ENCODE data around the gene RAB40C.

RAB40C gene

DNA sequence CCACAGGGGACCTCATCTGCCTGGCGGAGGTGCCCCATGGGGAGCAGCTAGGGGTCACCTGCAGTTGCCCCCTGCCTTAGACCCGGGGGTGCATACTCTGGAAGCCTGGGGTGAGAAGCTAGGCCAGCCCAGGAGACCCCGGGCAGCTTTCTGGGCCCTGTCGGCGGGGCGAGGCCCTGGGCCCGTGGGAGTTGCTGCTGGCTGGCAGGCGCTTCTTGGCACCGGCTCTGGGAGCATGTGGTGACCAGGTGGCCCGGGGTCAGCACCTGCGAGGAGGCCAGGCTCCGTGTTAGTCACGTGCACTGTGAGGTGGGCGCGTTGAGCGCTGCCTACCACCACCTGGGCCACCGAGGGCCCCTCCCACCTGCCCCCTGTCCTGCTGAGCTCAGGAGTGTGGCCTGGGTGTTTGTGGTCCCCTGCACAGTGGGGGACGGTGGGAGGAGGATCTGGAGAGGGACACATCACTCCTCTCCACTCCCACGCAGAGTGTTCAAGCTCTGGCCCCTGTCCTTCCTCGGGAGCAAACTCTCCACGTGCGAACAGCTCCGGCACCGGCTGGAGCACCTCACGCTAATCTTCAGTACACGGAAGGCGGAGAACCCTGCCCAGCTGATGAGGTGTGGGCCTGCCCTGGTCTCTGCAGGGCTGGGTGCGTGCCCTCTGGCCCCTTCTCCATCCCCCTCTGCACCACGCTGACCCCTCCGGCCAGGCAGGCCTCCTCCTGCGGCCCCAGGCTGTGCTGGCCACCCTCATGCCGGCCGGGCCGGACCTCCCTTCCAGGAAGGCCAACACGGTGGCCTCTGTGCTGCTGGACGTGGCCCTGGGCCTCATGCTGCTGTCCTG, 14.3 kb upstream of the RAB40C start:
- no peak for DNase-seq

DNA sequence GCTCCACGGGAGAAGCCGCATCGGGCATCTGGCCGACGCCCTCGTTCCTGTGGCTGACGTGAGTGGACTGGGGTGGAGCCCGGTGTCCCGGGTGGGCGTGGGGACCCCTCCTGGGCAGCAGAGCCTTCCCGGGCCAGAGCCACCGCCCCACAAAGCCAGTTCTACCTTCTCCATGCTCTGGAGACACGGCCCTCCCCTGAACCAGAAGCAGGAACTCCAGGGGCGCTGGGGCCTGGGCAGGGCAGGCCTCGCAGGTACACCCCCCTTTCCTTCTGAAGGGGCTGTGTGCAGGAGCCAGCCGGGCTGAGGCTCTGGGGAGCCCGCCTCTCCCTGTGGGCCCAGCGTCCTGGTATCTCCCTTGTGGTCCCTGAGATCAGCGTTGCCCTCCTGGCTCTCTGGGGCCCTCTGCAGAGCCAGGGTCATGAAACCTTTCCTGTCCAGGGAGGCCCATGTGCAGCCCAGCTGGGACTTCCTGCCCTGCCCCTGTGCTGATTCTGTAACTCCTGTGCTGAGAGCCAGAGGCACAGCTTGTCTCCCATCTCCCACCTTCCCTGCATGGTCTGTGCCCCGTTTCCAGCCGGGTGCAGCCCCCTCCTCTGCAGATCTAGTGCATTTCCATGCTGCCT, 13.6 kb upstream of the RAB40C start:
- no peak for DNase-seq

DNA sequence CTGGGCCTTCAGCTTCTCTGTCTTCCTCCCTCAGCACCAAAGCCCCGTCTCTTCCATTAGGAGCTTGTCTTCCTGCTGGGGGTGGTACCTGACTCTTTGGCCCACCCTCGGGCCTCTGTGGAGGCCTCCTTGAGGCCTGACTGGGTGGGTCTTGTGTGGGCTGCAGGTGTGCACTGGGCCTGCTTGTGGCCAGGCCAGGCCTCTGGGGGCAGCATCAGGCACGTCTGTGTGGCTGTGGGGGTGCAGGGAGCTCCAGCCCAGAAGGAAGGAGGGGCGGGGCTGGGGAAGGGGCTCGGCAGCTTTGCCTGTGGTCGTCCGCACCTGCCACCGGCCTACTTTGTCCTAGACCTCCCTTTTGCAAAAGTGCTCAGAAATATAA, 13.1 kb upstream of the RAB40C start:
- DNase-seq = no peak

DNA sequence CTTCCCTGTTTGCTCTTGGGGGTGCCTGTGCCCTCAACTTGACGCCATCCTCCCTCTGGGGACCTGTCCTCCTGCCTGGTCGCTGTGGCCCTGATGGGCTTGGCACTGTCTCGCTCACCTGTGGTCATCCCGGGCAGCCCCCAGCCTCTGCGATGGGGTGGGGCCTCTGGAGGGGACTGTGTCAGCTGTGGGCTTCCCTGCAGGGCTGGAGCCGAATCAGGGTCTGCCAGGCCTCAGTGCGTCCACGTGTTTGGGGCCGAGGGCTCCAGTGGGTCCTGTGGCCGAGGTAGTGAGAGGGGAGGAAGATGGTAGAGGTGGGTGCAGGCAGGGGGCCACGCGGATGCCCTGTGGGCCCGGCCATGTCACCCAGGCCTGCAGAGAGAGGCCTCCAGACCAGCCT, 12.1 kb upstream of the RAB40C start:
- DNase-seq = no peak

DNA sequence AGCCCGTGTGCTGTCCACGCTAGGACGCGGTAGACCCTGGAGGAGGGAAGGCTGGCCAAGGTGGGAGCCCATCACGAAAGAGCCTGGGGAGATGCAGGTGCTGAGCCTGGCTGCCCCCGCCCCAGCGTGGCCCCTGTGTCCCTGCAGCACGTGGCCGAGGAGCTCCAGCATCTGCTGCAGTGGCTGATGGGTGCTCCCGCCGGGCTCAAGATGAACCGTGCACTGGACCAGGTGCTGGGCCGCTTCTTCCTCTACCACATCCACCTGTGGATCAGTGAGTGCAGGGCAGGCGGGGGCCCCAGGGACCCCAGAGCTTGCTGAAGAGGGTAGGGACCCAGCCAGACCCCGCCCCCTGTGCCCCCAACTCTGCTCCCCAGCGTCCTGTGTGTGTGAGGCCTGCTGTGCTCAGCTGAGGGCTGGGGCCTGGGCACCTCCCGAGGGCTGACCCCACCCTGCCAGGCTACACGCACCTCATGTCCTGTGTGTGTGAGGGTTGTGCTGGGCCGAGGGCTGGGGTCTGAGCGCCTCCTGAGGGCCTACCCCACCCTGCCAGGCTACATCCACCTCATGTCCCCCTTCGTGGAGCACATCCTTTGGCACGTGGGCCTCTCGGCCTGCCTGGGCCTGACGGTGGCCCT, 11.5 kb upstream of the RAB40C start:
- DNase-seq = no peak

DNA sequence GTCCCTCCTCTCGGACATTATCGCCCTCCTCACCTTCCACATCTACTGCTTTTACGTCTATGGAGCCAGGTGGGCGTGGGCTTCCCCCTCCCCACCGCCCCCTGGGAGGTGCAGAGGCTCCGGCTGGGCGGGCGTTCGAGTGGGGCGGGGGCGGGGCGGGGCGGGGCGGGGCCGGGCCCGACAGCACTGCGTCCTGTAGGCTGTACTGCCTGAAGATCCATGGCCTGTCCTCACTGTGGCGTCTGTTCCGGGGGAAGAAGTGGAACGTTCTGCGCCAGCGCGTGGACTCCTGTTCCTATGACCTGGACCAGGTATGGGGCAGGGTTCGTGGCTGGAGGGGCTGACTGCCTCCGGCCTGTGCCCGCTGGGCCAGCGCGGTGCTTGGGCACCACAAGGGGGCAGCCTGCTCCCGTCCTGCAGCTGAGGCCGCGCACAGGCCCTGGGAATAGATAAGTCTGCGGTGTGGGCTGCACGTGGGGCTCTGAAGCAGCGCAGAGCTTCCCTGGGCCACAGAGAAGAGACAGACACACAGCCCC, 10.9 kb upstream of the RAB40C start:
- peak; percentile 74 for DNase-seq

DNA sequence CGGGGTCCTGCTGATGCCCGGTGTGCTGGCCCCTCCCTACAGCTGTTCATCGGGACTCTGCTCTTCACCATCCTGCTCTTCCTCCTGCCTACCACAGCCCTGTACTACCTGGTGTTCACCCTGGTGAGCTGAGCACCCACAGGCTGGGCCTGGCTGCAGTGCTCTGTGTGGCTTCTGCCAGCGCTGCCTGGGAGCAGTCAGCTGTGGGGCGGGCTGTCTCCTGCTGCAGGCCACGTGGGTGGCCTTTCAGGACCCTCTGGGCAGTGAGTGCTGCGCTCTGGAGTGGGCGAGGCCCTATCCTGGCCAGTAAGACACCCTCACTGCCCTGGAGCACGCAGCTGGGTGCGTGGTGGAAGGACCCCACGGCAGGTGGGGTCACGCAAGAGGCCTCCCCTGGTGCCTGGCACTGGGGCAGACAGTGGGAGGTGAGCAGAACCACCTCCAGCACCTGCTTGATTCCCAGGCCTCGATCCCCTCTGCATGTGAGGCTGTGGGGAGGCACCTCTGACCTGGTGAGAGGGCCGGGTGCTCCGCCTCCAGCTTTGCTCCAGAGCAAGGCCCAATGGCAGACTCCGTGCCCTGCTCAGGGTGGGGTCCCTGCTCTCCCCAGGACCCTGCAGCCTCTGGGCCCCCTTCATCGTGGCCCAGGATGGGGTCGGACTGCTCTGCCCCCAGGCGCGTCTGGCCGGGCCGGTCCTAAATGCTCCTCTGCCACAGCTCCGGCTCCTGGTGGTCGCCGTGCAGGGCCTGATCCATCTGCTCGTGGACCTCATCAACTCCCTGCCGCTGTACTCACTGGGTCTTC, 9.5 kb upstream of the RAB40C start:
- DNase-seq = no peak

DNA sequence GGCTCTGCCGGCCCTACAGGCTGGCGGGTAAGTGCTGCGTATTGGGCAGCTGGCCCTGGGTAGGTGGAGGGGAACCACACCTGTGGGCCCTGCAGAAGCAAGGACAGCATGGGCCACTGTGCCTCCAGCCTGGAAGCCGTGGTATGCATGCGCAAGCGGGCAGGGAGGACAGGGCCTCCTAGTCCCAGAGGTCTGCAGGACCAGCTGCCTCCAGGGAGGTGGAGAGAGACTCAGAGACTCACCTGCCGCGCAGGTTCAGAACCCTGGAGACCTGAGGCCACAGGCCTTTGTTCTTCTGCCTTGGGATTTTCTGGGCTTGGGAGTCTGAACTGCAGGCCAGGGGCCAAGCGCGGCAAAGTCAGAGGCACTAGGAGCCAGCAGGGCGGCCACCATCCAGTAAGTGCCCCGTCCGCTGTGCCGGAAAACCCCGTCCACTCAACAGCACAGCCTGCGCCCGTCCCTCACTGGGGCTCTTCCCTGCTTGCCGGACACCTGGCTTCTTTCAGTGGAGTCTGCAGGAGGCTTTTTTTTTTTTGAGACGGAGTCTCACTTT, 8.8 kb upstream of the RAB40C start:
- no peak for DNase-seq

DNA sequence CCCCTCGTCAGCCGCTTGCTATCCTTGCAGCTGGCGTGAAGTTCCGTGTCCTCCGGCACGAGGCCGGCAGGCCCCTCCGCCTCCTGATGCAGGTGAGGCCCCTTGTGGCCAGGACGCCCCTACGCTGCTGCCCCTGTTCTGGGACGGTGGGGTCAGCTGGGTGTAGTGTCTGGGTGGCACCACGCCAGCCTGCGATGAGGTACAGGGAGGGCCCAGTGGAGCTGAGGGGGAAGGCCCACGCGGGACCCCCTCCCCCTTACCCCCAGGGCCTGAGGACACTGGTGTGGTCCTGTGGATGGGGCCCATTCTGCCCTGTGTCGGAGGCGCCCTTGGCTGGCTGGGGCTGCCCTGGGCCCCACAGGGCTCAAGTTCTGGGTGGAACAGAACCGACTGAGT, 7.7 kb upstream of the RAB40C start:
- no peak for DNase-seq

DNA sequence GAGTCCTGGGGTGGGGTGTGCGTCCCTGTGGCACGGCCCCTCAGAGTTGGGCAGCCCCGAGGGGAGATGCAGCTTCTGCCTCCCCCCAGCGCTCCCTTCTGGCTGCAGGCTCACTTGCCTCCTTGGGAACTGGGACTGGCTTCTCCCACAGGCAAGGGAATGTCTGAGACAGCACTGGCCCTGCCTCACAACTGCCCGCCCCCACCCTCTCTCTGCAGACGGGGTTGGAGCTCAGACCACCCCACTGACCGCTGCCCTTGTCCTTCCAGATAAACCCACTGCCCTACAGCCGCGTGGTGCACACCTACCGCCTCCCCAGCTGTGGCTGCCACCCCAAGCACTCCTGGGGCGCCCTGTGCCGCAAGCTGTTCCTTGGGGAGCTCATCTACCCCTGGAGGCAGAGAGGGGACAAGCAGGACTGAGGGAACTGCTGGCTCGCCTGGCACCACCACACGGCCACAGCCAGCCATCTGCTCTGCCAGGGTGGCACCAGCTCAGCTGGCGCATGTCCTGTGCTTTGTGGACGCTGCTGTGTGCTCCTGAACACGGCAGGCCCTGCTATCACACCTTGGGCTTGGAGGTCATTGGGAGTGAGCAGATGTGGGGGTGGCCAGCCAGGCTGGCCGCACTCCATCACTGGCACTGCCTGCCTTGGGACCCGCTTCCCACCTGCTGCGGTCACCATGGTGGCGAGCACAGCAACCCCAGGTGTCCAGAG, 7.1 kb upstream of the RAB40C start:
- DNase-seq = no peak

DNA sequence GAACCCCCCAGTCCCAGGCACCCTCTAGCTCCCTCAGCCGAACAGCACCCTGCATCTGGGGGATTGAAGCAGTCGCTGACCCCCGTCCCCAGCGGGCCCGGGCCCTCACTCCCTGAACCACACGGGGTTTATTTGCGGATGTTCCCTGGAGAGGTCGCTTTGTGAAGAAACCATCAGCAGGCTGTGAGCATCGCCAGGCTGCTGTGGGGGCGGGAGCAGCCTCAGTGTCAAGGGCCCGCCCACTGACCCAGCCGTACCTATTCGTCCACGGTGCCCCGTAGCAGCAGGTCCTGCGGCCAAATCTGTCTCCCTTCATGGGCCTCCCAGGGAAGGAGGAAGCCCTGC, 6.4 kb upstream of the RAB40C start:
- DNase-seq = no peak

DNA sequence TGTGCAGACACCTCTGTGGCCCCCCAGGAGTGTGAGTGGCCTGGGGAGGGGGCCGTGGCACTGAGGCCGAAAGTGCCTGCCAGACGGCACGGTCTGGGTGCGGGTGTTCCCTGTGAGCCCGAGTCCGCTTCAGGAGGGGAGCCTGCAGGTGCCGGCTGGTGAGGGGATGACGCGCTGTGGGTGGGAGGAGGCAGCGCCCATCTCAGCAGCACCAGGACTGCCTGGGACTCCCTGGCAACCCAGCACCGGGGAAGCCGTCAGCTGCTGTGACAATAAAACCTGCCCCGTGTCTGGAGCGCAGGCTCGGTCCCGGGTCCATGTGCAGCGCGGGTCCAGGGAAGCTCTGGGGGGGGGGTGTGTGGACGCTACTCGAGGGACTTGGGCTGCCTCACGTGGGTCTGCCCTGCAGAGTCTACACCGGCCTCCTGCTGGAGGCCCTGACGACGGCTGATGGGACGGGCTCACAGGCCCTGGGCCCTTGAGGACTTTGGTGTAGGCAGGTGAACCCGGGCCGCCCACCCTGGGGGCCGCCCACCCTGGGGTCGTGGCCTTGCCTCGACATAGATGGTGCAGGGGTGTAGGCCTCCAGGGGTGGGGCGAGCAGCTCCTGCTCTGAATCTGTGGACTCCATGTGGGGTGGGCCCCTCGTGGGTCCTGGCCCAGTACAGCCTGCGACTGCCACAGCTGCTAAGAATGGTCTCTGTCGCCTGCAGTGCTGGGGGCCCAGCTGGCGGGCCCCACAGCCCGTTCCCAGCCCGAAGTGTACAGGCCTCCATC, 5.9 kb upstream of the RAB40C start:
- no peak for DNase-seq

DNA sequence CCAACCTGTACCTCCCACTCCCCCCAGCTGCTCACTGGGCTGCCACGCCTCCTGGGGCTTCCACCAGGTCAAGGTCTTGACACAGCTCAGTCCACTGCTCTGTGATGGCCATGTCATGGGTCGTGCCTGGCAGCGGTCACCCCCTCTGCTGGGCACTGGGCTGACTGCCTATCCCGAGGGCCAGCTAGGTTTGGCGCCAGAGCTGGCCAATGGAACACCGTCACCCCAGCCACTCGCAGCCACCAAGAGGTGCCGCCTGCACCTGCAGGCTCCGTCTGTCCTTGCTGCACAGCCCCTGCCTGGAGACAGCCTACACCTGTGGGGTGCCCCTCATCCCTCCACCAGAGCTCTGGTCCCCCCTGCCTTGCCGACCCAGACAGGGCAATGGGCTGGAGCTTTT, 4.5 kb upstream of the RAB40C start:
- no peak for DNase-seq

DNA sequence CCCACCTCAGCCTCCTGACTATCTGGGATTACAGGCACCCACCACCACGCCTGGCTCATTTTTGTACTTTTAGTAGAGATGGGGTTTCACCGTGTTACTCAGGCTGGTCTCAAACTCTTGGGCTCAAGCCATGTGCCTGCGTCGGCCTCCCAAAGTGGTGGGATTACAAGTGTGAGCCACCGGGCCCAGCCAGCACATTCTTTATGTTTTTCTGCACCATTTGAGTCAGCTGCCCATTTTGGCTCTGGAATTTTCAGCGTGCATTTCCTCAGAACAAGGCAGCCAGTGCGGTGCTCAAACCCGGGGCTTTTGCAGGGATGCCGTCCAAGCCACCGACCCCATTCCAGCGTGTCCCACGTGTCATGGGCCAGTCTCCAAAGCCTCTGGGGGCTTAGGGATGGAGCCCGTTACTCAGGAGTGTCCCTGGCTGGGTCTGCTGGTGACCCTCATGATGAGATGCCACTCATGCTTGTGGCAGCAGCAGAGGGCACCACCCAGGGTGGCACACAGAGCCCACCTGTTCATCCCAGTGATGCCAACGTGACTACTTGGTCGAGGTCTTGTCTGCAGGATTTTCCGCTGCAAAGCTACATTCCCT, 3.7 kb upstream of the RAB40C start:
- no peak for DNase-seq

DNA sequence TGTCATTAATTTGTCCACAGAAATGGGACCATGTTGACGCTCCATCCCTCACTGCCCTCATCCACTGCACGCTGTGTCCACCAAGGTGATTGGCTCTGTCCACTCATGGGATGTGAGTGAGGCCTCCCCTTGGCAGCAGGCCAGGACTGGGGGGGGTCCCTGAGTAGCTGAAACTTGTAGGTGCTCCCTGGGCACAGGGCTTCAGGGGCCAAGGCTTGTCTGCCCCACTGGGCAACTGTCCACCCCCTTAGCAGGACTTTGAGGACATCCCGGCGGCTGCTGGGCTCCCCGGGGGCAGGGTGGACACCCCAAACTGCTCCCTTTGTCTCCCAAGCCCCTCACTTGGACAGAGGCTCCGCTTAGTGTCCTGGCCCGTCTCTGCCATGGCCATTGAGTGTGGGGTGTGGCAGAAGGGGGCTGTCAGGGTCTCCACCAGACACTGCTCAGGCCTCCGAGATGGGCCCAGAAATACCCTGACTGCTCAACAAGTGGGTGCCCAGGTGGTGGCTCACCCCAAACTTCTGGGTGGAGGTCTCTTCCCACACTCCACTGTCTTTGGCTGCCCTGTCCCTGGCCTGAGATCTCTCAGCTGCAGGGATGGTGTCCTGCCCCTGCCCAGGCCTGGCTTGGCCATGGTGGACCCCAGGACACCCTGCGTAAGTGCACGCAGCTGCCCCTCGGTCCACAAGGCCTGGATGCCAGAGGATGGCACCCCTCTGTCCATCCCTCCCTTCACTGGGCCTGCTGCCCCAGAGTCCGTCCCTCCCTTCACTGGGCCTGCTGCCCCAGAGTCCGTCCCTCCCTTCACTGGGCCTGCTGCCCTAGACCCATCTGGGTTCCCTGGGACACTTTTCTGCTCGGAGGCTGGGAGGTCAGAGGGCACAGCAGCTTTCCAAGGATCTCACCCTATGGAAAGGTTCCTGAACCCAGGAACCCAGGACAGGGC, 2.9 kb upstream of the RAB40C start:
- no peak for DNase-seq

DNA sequence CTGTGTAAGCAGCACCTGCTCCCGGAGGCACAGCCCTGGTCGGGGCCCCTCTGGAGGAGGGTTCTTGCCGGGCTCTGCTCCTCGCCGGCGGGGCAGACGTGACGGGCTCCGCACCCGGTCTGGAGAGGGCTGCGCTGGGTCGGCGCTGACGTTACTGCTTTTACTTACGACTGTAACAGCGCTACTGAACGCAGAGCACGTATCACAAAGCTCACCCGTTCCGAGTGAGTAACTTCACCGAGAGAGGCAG, 1.3 kb upstream of the RAB40C start:
- peak; percentile 61 for DNase-seq

DNA sequence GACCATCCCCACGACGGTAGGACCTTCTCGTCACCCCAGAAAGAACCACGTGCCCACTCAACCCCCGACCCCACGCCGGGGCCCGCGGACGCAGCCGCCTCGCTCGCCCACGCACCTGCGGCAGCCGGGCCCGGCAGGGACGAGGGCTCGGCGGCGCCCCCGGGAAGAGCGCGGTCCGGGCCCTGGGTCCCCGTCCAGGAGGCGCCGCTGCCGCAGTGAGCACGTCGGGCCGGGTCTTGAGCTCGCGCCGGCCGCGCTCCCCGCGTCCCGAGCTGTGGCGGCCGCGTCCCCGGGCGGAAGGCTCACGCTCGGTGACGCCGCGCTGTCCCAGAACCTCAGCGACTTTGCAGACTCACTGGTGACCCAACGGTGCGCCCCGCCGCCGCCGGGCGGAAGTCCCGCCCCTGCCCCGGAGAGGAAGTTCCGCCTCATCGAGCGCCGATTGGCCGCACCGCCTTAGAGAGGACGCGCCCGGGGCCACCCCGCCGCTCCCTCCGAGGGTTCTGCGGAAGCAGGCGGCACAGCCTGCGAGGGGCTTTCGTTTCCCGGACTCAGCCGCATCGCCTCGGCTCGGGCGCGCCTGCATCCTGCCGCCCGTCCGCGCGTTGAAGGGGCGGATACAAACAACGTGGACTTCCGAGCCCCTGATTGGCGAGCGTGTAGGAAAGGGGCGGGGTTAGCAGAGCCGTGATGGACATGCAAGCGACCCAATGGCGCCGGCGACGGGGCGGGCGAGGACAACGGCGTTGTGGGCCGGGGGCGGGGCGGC, 793 bp upstream of the RAB40C start:
- peak; percentile 97 for DNase-seq

DNA sequence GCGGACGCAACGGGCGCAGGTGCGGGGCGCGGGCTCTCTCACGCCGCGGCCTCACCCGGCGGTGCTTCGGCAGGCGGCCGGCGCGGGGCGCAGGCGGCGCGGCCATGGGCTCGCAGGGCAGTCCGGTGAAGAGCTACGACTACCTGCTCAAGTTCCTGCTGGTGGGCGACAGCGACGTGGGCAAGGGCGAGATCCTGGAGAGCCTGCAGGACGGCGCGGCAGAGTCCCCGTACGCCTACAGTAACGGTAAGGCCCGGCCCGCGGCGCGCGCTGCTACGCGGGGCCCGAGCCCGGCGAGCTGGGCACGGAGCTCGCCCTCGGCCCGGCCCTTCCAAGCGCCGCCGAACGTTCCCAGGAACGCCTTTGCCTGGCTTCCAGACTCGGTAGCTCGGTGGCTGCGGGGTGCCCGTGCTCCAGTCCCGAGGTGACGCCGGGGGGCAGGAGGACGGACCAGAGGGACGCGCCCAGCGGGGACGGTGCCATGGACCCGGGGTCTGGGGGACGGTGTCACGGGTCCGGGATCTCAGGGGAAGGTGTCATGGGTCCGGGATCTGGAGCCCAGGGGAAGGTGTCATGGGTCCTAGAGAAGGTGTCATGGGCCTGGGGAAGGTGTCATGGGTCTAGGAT, 435 bp downstream of the RAB40C start:
- DNase-seq = no peak

DNA sequence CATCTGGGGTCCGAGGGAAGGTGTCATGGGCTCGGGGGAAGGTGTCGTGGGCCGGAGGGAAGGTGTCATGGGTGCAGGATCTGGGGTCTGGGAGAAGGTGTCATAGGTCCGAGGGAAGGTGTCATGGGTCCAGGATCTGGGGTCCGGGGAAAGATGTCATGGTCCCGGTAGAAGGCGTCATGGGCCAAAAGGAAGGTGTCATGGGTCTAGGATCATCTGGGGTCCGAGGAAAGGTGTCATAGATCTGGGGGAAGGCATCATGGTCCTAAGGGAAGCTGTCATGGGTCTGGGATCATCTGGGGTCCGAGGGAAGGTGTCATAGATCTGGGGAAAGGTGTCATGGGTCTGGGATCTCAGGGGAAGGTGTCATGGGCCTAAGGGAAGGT, 942 bp downstream of the RAB40C start:
- no peak for DNase-seq

Data from CD4-positive, alpha-beta T cell treated with Interleukin-6 for 4 hours (primary cell).